M059J (cell line): ENCODE data around the gene CTNNA1. TPM values are rescaled to one million over a fixed set of nuclear protein-coding genes. Genes with fewer than 3 reads are reported as not detected.

ENCODE experiments used
- DNase-seq: peaks from one replicate; pipeline ENCODE4 v3.0.0-alpha.2; 2012; ENCODE audit warnings: low read depth
- total RNA-seq: library from RNA; depleted of rRNA; stranded (reverse); fragments of >200 nt; shearing (Covaris generic); gene quantifications from 2 replicates; pipeline ENCODE4 v1.2.3, GENCODE V29; 2014

The CTNNA1 gene
- total RNA-seq, 1 experiment from 2014 or later, result 277 TPM

DNA sequence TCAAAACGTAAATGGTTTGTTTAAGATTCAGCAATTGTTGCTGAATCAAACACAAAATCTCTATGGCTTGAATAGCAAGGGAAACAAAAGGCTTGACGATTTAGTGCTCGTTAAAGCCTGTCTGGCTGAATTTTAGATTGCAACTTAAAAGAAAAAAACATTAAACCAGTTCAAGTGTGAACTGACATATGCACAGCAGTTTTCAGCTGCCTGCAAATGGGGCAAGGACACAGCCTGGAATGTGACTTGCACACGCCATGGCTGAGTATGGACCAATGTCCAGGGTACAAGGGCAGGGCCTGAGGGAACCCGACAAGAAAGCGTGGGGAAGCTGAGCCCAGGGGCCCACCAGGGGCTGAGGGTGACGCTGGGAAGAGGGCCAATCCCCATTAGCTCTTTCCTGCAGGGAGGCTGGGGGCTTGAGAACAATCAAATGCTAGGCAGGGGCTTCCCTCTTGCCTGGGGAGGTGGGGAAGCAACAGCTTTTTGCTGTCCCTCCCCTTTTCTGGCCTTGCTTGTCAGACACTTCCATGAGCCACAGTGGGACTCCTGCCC is 211.5 kb downstream of the CTNNA1 start:
- DNase-seq, result no peak

DNA sequence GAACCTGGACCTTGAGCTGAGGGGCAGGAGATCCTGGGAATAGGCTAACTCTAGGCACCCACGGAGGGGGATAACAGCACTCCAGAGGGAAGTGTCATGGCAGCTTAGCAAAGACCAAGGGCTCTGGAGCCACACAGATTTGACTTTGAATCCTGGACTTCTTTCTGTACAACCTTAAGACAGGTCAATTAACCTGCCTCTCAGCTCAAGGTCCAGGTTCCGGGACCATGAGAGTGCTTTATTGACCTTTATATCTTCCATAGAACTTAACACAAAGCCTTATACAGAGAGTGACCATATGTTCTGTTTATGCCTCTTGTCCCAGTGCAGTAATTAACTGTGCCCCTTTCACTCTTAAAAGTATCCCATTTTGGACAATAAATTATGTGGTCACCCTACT is 212.4 kb downstream of the CTNNA1 start:
- DNase-seq, result no peak

DNA sequence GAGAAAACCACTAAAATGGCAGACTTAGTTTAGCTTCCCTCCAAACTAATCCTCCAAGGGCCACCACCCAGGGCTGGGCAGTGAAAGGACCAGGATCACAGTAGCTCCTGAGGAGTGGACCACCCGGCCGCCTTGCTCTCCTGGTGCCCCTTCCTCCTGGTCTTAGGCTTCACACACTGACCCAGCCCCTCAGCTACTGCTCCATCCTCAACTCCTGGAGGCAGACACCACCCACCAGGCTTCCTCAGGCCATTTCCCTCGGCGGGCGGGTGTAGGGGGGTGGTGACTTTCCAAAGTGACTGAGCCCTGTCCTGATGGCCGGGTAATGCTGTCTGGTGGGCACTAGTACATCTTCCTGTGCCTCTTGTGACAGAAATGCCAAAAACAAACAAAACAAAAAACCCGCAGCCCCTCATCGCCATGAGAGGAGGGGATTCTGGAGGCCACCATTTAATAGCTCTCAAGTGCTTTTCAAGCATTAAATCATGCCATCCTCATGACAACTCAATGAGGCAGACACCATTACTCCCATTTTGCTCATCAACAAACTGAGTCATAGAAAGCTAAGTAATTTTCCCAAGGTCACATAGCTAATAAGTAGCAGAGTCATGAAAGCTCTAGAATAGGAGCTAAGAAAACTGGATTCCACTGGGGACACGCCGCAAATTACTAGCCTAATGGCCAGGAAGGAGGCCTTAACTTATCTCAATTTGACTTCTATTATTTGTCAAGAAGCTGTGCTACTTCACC is 213.2 kb downstream of the CTNNA1 start:
- no peak for DNase-seq

DNA sequence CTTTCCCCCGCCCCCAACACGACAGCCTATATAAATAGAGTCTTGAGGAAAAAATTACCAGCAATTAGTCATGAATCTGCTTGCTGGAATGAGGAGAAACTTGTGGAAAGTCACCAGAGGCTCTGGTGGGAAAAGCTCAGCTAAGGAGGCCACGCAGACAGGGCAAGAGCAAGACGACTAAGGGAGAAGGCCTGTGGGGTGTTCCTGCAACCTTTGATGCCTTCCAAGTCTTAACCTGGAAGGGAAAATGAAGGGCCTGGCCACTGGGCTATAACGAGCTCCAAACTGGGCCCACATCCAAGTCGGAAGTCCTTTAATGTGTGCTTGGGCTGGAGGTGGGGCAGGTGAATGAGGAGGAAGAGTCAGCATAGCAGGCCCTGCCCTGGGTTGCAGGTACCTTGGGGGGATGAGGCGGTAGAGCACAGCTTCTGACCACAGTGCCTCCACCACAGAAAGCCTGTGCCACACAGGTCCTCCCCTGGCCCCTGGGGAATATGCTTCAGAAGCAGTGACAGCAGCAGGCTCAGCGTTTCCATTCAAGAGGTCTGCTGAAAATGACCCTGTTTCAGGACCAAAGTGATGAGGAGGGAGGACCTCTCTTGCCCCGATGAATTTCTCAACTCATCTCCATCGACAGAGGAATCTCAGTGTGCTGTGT is 214.7 kb downstream of the CTNNA1 start:
- DNase-seq, result no peak

DNA sequence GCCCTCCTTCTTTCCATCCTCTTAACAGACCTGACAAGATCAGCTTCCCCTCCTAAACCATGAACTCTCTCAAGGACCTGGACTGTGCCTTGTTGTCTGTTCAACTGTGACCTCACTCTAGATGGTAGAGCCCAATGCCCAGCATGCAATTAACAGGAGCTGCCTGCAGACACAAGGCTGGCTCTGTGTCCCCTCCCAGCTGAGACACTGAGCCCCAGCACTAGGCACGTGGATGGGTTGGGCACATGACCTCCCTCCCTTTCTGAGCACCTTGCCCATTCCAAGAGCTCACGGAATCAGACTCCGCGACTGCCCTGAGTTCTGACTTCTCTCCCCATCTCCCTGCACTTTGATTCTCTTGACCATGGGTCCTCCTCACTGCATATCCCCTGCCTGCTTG is 215.4 kb downstream of the CTNNA1 start:
- DNase-seq, result no peak

DNA sequence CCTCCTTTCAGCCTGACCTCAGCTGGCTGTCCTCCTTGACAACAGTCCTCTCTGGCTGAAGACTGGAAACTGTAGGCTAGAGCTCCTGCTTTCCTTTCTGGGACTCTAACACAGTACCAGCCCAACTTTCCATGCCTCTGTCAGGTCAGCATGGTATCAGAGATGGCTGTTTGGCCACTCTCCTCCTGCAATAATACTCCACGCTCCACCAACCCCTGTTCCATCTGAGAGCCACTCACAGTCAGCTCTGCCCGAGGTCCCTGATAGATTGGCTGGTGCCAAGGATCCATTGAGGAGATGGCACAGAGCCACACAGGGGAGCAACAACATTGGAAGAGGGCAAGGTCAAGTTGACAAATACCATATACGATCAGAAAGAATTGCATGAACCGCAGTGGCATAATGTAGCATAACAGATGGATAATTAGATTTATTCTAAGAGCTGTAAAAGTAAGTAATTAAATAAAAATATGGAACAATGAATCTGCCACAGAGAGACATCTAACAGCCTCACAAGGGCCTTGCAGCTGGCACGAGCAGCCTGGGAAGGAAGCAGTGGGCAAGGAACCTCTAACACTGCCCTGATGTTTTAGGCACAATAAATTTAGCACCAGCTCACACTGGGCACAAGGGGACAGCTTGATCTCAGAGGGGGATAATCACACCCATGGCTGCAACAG is 216.2 kb downstream of the CTNNA1 start:
- no peak for DNase-seq

DNA sequence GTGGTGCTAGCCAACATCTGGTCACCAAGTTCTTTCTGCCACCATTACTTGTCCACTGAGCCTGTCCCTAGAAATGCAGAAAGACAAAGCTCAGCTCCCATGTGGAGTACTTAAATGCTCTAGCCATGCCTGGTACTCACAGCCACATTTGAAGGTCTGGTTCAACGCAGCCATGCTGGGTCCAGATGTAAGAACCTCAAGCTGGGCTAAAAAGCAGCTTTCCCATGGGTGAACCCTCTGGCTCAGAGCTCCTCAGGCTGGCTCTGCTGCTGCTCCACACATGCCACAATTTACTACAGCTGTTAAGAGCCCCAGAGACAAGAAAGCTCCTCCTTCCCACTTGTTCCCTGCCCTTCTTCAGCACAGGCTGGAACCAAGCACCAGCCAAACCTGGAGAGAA is 219.0 kb downstream of the CTNNA1 start:
- DNase-seq, result no peak

DNA sequence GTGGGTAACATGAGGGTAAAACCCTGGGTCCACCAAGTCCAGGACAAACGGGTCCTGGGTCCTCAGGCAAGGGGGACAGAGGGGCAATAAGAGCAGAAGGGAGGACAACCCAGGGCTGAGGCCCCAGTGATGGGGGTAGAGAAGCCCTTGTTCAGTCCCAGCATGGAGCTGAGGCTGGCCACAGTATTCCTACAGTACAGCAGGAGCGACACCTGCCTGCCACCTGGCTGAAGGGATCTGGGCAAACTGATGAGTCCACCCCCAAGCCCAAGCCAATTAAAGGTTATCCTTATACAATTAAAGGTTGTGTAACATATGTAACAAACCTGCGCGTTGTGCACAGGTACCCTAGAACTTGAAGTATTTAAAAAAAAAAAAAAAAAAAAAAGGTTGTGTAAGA is 219.6 kb downstream of the CTNNA1 start:
- DNase-seq, result no peak

DNA sequence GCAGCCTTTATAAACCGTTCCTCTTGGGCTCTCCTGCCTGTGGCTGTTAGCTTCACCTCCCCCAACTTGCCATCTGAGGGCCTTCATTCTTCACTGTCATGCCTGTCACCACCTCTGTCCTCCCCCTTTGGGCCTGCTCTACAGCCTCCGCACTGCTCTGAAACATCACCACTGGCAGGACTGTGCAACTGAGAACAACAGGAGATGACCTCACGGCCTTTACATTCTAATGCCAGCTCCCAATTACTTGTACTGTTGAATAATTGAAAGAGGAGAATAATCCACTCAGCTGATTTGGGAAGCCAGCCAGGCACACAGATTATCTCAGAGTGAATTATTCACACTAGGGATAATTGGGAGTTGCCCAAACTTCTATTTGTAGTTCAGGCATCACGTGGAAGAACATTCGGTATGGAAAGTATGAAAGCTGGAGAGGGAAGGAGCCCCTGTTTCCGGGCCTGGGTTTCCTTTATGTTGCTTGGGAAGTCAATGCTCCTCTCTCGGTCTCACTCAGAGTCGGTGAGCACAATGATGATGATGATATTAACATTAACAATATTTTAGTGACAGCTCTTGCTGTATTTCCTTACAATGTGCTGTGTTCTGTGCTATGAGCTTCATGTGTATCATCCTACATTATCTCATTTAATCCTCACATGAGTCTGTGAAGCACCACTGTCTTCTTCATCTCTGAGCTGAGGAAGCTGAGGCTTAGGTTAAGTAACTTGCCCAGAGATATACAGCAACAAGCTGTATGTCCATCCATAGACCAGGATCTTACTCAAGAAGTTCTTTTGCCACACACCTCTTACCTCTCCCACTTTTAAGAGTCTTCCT is 221.2 kb downstream of the CTNNA1 start:
- peak; percentile 25 for DNase-seq

DNA sequence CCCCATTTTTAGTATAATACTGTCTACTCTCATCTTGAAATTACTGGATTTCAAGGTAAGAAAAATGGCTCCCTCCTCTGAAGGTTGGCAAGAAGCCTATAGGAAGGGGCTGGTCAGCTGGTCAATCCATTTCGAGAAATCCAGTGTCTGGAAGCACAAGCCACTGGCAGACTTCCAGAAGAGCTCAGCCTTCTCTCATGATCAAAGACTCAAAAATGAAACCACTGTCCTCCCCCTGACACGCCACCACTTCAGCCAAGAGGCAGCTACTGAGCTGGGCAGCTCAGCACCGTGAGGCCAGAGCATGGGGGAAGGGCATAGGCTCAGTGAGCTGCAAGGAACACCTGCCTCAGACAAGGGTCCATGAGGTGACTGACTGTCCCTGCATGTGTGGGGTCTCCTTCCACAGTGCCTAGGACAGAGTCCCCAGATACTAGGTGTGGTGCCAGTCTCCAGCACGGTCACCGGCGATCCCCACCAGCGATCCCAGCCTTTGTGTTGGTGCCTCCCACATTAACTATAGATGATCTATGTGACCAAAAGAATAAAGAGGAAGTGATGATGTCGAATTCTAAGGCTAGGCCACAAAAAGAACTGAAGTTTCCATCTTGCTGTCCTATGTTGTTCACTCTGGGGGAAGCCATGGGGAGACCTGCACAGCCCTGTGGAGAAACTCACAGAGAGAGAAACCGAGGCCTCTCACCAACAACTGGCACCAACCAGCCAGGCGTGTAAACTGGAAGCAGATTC is 222.0 kb downstream of the CTNNA1 start:
- peak; percentile 86 for DNase-seq

DNA sequence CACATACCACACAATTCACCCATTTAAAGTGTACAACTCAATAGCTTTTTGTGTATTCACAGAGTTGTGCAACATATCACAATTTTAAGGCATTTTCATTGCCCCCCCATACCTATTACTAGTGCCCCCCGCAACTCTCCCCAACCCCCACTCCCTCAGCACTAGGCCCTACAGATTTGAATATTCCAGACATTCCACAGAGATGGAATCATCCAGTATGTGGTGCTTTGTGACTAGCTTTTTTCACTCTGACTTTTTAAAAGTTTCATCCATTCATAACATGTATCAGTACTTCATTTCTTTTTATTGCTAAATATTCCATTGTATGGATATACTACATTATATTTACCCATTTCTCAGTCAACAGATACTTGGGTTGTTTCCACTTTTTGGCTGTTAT is 224.9 kb downstream of the CTNNA1 start:
- peak; percentile 36 for DNase-seq

DNA sequence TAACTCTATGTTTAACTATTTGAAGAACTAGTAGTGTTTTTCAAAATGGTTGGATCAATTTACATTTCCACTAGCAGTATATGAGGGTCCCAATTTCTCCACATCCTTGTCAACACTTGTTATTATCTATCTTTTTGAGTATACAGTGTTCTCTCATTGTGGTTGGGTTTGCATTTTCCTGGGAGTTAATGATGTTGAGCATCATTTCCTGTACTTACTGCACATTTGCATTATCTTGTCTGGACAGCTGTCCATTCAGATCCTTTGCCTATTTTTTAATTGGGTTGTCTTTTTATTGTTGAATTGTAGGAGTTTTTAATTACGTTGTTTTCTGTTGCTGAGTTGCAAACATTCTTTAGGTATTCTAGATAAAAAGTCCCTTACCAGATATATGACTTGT is 225.4 kb downstream of the CTNNA1 start:
- DNase-seq, result no peak

DNA sequence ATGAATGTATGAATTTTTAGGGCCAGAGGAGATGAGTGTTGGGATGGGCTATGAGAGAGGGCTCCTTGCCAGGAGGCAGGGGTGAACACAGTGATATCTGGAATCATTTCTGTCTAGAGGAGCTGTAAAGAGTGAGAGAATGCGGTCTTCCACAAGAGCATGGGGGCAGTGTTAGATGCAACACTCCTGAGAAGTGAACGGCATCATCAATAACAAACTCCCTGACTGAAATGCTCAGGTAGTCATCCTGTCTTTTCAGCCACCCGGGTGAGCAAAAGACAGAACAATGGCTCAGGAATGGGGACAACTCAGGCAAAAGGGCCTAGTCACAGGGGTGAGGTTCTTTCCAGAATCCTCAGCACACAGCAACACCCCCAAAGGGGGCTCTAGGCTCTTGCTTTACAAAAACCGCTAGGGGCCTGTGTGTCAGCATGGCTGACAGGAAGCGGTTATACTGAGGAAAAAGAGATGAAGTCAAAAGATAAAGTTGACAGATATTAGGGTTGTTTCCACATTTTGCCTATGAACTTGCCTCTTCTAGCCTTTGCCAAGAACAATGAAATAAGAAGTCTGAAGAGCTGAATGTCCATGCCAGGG is 226.6 kb downstream of the CTNNA1 start:
- DNase-seq, result peak; percentile 21

DNA sequence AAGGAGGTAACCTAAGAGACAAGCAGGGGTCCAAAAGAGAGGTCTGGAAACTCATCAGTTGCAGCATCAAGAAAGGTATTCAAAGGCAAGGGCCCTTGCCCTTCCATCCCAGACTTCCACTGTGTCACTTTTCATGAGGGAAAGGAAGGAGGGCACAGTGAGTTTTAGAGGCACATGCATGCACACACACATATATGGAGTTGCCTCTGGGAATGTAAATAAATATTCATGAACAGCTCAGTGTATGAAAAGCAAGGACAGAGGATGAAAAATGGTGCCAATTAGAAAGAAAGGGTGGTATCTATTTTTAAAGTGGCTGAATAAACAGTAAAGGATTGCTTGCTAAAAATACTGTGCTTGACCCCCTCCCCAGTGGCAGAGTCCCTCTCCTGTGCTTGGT is 227.2 kb downstream of the CTNNA1 start:
- DNase-seq, result no peak

DNA sequence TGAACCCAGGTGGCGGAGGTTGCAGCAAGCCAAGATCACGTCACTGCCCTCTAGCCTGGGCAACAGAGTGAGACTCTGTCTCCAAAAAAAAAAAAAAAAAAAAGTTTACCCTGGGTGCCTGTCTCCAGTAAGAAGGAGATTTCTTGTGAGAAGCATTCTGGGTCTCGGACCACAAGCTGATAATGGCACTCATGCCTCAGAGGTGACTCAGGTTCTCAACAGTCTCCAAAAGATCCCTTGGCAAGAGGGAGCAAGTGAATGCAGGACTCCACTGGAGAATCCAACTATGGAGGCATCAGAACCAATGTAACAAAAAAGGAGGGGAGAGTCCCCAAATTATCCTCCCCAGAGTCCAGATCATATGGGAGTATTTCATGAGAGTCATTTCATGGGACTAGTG is 227.9 kb downstream of the CTNNA1 start:
- DNase-seq, result peak; percentile 92

DNA sequence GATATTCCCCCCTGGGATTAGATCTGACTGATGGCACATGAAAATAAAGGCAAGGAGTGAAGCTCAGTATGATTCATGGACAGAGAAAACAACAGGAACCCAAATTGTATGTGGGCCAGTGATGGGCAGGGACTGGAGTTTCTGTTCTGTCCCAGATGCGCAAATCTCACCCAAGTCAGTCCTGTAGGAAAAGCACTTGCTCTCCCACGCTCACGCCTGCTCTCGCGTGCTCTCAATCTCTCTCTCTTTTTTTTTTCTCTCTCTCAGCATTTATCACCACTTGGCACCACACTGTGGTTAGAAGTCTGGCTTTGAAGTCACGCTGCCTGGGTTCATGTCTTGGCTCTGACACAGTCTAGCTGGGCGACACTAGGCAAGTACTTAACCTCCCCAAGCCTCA is 228.4 kb downstream of the CTNNA1 start:
- peak; percentile 63 for DNase-seq

DNA sequence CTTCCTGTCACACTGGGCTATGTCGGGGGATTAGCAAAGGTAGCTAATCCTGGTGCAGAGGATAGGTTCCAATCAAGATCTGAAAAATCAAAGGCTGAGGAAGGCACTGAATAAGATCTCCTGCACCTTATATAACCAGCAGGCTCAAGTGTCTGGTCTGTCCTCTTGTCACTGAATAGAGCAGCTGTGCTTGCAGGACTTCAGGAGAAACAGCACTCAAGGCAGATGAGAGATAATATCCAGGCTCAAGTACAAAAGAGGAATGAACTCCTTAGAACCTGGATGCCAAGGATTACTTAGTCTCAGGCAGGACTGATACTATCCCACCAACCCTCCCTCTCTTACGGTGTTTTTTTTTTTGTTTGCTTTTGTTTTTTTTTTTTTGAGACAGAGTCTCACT is 230.8 kb downstream of the CTNNA1 start:
- DNase-seq, result no peak
